Lung (tissue), 12 donors: ENCODE results near the gene JUN. TPM values are rescaled to one million over a fixed set of nuclear protein-coding genes. Genes with fewer than 3 reads are reported as not detected.
A peak's percentile ranks its signal among the peaks of the same experiment; 100 is the strongest.

Source experiments
- ATAC-seq: fragments of 200-7000 bp; cut with Tn5 transposase; one replicate; pipeline ENCODE4 v1.9.1; 2020; ENCODE audit warnings: moderate number of reproducible peaks; ENCODE audit not compliant: insufficient read depth, low FRiP score
- DNase-seq, 3 donors: peaks; one replicate each; pipeline ENCODE4 v3.0.0-alpha.2; 2013 to 2017
- H3K27ac ChIP-seq, 2 donors: one replicate each; pipeline ENCODE4 v1.5.1; 2013; ENCODE audit warnings: mild to moderate bottlenecking in 2 of 2, moderate library complexity in 2 of 2, control low read depth in 1 of 2, inconsistent platforms in 1 of 2, low read depth in 1 of 2, low read length in 1 of 2
- H3K27me3 ChIP-seq, 3 donors: one replicate each; pipeline ENCODE4 v1.5.1; 2013; ENCODE audit warnings: low read length in 2 of 3; ENCODE audit not compliant: control insufficient read depth in 3 of 3, insufficient read depth in 3 of 3
- H3K36me3 ChIP-seq, 4 donors: one replicate each; pipeline ENCODE4 v1.5.1; 2013; ENCODE audit warnings: low read length in 4 of 4, mild to moderate bottlenecking in 1 of 4, moderate library complexity in 1 of 4; ENCODE audit not compliant: control insufficient read depth in 4 of 4, insufficient read depth in 4 of 4
- H3K4me1 ChIP-seq, 5 donors: one replicate each; pipeline ENCODE4 v1.5.1; 2013; ENCODE audit warnings: low read length in 5 of 5, mild to moderate bottlenecking in 2 of 5, moderate library complexity in 1 of 5; ENCODE audit not compliant: control insufficient read depth in 5 of 5, insufficient read depth in 5 of 5
- H3K4me3 ChIP-seq: one replicate; pipeline ENCODE4 v1.5.1; 2013; ENCODE audit warnings: mild to moderate bottlenecking, control low read depth, moderate library complexity
- H3K9ac ChIP-seq, 2 donors: one replicate each; pipeline ENCODE4 v1.5.1; 2013; ENCODE audit warnings: low read length in 2 of 2, control low read depth in 1 of 2; ENCODE audit not compliant: insufficient read depth in 1 of 2
- H3K9me3 ChIP-seq, 4 donors: one replicate each; pipeline ENCODE4 v1.5.1; 2013; ENCODE audit warnings: low read length in 3 of 4, mild to moderate bottlenecking in 1 of 4, moderate library complexity in 1 of 4; ENCODE audit not compliant: control insufficient read depth in 4 of 4, insufficient read depth in 3 of 4
- CTCF ChIP-seq: IDR thresholded peaks from 2 replicates; pipeline ENCODE4 v1.5.1; 2012; ENCODE audit warnings: mild to moderate bottlenecking; ENCODE audit errors: control extremely low read depth, extremely low read depth
- WGBS, 2 donors: extraction: QIAGEN DNeasy Blood & Tissue Kit; methylation state at CpG; one replicate each; pipeline ENCODE4 v1.1.7; 2013; 5-methylcytosine and 5-hydroxymethylcytosine counted together
- polyA plus RNA-seq, 2 donors: library from polyadenylated mRNA; stranded (reverse); fragments of 200-250 nt; gene quantifications; one replicate each; pipeline ENCODE4 v1.2.1, GENCODE V29; 2013
- total RNA-seq, 2 donors: library from RNA; depleted of rRNA in 1 of 2; stranded (reverse); fragments of >200 nt in 1 of 2; gene quantifications; one replicate each; pipeline ENCODE4 v1.2.1, GENCODE V29; 2014 to 2021
- donor health status: control.
- donor health status: control.
- donor health status: Bipolar disorder and iron deficiency.
- donor health status: healthy.
- donor health status: DM: yes; HTN: yes; CAD: no.

Gene JUN
- total and polyA plus RNA-seq, 4 donors, result 78.1 to 584 (median 142) TPM

GRCh38 chr1:58816072-58816746 is 32.4 kb upstream of the JUN start:
- DNase-seq, result peak; percentile 92 to 96 (median 92)
- Histone ChIP-seq H3K36me3 (no peaks in the 10 kb centered on the region), H3K9ac (peak overlapping the region; percentile 21 to 77), H3K27ac (peak overlapping the region; percentile 89 to 97), H3K4me1 (peaks cover 0 to 37% (median 10%) of the 10 kb centered on the region in 5 donors), H3K27me3 (no peaks in the 10 kb centered on the region), H3K9me3 (no peaks in the 10 kb centered on the region), H3K4me3 (peak overlapping the region; percentile 47)
- whole genome bisulfite sequencing, 2 donors, result 0 to 1% methylated on average over 43 to 49 of the region's 49 CpGs
- ATAC-seq, result peak; percentile 84
- no peak for TF ChIP-seq CTCF

DNA sequence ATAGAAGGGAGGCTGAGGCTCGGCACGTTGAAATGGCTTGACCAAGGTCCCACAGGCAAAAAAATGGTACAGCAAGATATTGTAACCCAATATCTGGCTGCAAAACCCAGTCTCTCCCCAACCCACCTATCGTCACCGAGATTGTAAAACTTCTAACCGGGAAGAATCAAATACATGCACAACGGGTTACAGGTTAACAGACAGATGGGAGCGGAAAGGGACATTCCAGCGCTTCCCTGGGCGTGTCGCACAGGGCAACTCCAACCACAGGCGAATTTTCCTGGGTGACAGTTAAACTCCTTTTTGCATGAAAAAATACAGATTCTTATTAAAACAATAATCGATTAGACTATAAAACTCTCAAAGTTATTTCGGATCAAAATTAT is 31.8 kb upstream of the JUN start:
- Histone ChIP-seq H3K9ac (peak overlapping the region; percentile 21 to 48), H3K9me3 (no peaks in the 10 kb centered on the region), H3K4me1 (peaks cover 0 to 37% (median 10%) of the 10 kb centered on the region in 5 donors), H3K27ac (peak overlapping the region; percentile 89 to 97), H3K36me3 (no peaks in the 10 kb centered on the region), H3K4me3 (peak overlapping the region; percentile 47), H3K27me3 (no peaks in the 10 kb centered on the region)
- no peak for TF ChIP-seq CTCF
- peak in 2 of 3 donors; percentile 19 to 41 for DNase-seq
- ATAC-seq, result peak; percentile 5
- WGBS, 2 donors, result 0% methylated on average over 13 of the region's 13 CpGs

DNA sequence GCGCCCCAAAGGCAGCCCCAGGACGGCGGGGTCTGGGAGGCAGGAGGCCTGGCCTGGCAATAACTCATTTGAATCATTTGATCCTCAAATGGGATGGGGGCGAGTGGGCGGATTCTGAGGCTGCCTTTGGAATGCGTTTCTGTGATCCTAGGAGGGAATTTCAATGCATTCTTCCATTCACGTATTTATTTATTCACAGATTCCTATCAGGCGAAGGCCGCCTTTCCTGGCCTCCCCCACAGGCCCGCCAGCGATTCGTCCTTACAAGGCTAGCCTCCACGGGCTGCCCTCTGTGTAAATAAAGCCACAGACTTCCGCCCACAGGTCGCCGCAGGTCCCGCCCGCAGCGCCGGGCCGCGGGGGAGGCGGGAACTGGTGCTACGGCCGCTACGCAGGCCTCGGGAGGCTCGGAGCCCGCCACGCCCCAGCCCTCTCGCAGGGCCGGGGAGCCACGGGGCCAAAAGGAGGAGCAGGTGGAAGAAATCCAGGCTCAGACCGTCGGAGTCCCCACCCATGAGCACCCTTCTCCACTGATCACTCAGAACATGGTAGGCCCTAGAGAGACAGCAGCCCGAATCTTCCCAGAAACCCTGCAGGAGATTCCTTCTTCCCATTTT is 31.3 kb upstream of the JUN start:
- H3K36me3 ChIP-seq, result no peaks in the 10 kb centered on the region
- no peak for TF ChIP-seq CTCF
- H3K4me1 ChIP-seq, result peaks cover 0 to 37% (median 10%) of the 10 kb centered on the region in 5 donors
- peak overlapping the region in 1 of 2 donors; percentile 48 for H3K9ac ChIP-seq
- WGBS, 2 donors, result 4 to 6% methylated on average over 36 of the region's 36 CpGs
- H3K27ac ChIP-seq, result peak overlapping the region; percentile 89 to 97
- no peaks in the 10 kb centered on the region for H3K9me3 ChIP-seq
- ATAC-seq, result peak; percentile 68
- peak overlapping the region; percentile 9 for H3K4me3 ChIP-seq
- no peaks in the 10 kb centered on the region for H3K27me3 ChIP-seq
- DNase-seq, result peak; percentile 69 to 81 (median 78)
